GM19324 (cell line): ENCODE results near the gene SNAPC2.
A peak's percentile ranks its signal among the peaks of the same experiment; 100 is the strongest.
"Not testable (repeated sequence)": the region's sequence is repeated elsewhere in the genome, so short reads cannot be mapped to it uniquely, and the experiment has no call there.

ENCODE experiments used
- ATAC-seq: cut with Tn5 transposase; IDR thresholded peaks from one replicate; pipeline ENCODE4 v1.9.1; 2021; ENCODE audit warnings: mild to moderate bottlenecking, moderate library complexity; ENCODE audit not compliant: unreplicated experiment, low FRiP score

SNAPC2 gene

GRCh38 chr19:7920519-7921301 is 572 bp downstream of the SNAPC2 start:
- peak; percentile 56 for ATAC-seq

- no peak for ATAC-seq
Measured at GRCh38 chr19:7921302-7921966, 1.3 kb downstream of the SNAPC2 start.

GRCh38 chr19:7921967-7922835 is 2.1 kb downstream of the SNAPC2 start:
- ATAC-seq: no peak

GRCh38 chr19:7922836-7923195 is 2.7 kb downstream of the SNAPC2 start:
- ATAC-seq: no peak

GRCh38 chr19:7923295-7924191 is 3.4 kb downstream of the SNAPC2 start:
- no peak for ATAC-seq

- no peak for ATAC-seq
Measured at GRCh38 chr19:7924241-7924640, 4.1 kb downstream of the SNAPC2 start.

- ATAC-seq: no peak
Measured at GRCh38 chr19:7924651-7925170, 4.6 kb downstream of the SNAPC2 start.

- ATAC-seq: no peak
Measured at GRCh38 chr19:7925171-7925851, 5.2 kb downstream of the SNAPC2 start.

- no peak for ATAC-seq
Measured at GRCh38 chr19:7926021-7926726, 6.0 kb downstream of the SNAPC2 start, which contains the start of gene CTXN1. Gene CTXN1 (minus strand): TSS chr19:7926135. CDS start chr19:7925538, 597 bp downstream.

- no peak for ATAC-seq
Measured at GRCh38 chr19:7926727-7927604, 6.8 kb downstream of the SNAPC2 start.

GRCh38 chr19:7927605-7928333 is 7.6 kb downstream of the SNAPC2 start:
- ATAC-seq: no peak

GRCh38 chr19:7928334-7928706 is 8.2 kb downstream of the SNAPC2 start:
- ATAC-seq: no peak

GRCh38 chr19:7928741-7929701 is 8.9 kb downstream of the SNAPC2 start:
- no peak for ATAC-seq

- not testable (repeated sequence) for ATAC-seq
Measured at GRCh38 chr19:7930030-7930429, 9.9 kb downstream of the SNAPC2 start.

- ATAC-seq: no peak
Measured at GRCh38 chr19:7930765-7931164, 10.6 kb downstream of the SNAPC2 start.
